Fibroblast of lung (primary cell): Measurements from ENCODE around the gene NBDY.

Source experiments
- CTCF ChIP-seq, 2 donors: IDR thresholded peaks in 1 of 2; conservative IDR thresholded peaks in 1 of 2; 1 replicate in 1 of 2; 2 replicates in 1 of 2; pipeline ENCODE4 v1.5.1; 2011 to 2012; ENCODE audit warnings: low read length in 2 of 2, control low read depth in 1 of 2, inconsistent platforms in 1 of 2, low read depth in 1 of 2, mild to moderate bottlenecking in 1 of 2
- EZH2 ChIP-seq: IDR thresholded peaks from 2 replicates; pipeline ENCODE4 v1.5.1; 2012; ENCODE audit warnings: low read length, control low read depth, mild to moderate bottlenecking; ENCODE audit errors: missing control alignments

GRCh38 chrX:56813318-56813837, 84.3 kb downstream of the NBDY start:
- TF ChIP-seq CTCF (conservative IDR thresholded peaks at IDR 0.05 in 1 of 2, IDR thresholded peaks at IDR 0.05 in 1 of 2; ENCODE audit: low read depth in 1 of 2, low read length in 2 of 2), result no peak
- no peak for TF ChIP-seq EZH2
